Measurements from ENCODE around the gene ACAD10. TPM values are rescaled to one million over a fixed set of nuclear protein-coding genes. Genes with fewer than 3 reads are reported as not detected.

Gene ACAD10
- total and polyA plus RNA-seq, 2 donors from 2014 or later = 33.7 to 47.0 TPM

DNA sequence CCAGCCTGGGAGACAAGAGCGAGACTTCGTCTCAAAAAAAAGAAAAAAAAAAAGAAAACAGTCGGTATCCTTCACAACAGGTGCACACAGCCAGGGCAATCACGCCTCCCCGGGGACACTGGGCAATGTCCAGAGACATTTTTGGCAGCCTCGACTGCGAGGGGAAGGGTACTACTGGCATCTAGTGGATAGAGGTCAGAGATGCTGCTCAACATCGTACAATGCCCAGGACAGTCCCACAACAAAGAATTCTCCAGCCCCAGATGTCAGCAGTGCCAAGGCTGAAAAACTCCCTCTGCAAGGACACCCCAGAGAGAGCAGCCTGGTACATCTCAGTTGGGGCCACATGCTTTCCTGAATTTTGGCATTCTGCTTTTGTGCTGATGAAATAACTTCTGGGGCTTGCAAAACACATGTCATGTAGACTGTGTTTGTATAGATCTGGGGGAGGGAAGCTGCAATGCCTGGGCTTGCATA is 102.4 kb downstream of the ACAD10 start:
- Histone ChIP-seq H3K9ac (ENCODE audit: low read length in 3 of 3) (no peak overlapping the region), H3K9me3 (ENCODE audit: control insufficient read depth in 2 of 3, insufficient read depth in 1 of 3, low read length in 3 of 3) (no peaks in the 10 kb centered on the region), H3K4me1 (ENCODE audit: control insufficient read depth in 2 of 3, insufficient read depth in 2 of 3, low read depth in 1 of 3, low read length in 3 of 3) (peaks cover 0 to 25% (median 3%) of the 10 kb centered on the region in 3 donors), H3K27ac (ENCODE audit: low read depth in 2 of 2, low read length in 2 of 2) (no peak overlapping the region), H3K27me3 (ENCODE audit: control insufficient read depth, insufficient read depth, low read length) (no peaks in the 10 kb centered on the region), H3K36me3 (ENCODE audit: control insufficient read depth in 2 of 3, insufficient read depth in 3 of 3, low read length in 3 of 3) (peaks cover 2 to 54% (median 39%) of the 10 kb centered on the region in 3 donors), H3K4me3 (ENCODE audit: low read length in 3 of 3) (no peak overlapping the region)
- intact Hi-C loops (cut with DNase I) = no loop called here
- no peak for FAIRE-seq
- DNase-seq = peak in 1 of 5 donors; percentile 39
- TF ChIP-seq, protein P1, sequence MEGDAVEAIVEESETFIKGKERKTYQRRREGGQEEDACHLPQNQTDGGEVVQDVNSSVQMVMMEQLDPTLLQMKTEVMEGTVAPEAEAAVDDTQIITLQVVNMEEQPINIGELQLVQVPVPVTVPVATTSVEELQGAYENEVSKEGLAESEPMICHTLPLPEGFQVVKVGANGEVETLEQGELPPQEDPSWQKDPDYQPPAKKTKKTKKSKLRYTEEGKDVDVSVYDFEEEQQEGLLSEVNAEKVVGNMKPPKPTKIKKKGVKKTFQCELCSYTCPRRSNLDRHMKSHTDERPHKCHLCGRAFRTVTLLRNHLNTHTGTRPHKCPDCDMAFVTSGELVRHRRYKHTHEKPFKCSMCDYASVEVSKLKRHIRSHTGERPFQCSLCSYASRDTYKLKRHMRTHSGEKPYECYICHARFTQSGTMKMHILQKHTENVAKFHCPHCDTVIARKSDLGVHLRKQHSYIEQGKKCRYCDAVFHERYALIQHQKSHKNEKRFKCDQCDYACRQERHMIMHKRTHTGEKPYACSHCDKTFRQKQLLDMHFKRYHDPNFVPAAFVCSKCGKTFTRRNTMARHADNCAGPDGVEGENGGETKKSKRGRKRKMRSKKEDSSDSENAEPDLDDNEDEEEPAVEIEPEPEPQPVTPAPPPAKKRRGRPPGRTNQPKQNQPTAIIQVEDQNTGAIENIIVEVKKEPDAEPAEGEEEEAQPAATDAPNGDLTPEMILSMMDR (IDR thresholded peaks at IDR 0.05; ENCODE audit: borderline replicate concordance, extremely low read depth, insufficient read depth) = peak; percentile 52

DNA sequence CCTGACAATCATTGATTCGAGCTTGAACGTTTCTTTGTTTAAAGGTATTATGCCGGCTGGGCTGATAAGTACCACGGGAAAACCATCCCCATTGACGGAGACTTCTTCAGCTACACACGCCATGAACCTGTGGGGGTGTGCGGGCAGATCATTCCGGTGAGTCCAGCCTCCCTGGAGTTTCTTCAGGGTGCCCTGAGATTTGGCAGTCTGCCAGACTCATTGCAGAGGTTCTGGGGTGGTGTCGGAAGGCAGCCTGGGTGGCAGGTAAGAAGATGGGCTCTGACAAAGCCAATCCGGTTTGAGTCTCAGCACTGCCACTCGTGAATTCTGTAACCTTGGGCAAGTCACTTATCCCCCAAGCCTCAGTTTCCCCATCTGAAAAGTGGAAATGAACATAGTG is 103.9 kb downstream of the ACAD10 start:
- Histone ChIP-seq H3K9me3 (ENCODE audit: control insufficient read depth in 2 of 3, insufficient read depth in 1 of 3, low read length in 3 of 3) (no peaks in the 10 kb centered on the region), H3K9ac (ENCODE audit: low read length in 3 of 3) (no peak overlapping the region), H3K27ac (ENCODE audit: low read depth in 2 of 2, low read length in 2 of 2) (no peak overlapping the region), H3K27me3 (ENCODE audit: control insufficient read depth, insufficient read depth, low read length) (no peaks in the 10 kb centered on the region), H3K36me3 (ENCODE audit: control insufficient read depth in 2 of 3, insufficient read depth in 3 of 3, low read length in 3 of 3) (peaks cover 2 to 48% (median 35%) of the 10 kb centered on the region in 3 donors), H3K4me1 (ENCODE audit: control insufficient read depth in 2 of 3, insufficient read depth in 2 of 3, low read depth in 1 of 3, low read length in 3 of 3) (peaks cover 0 to 25% (median 3%) of the 10 kb centered on the region in 3 donors), H3K4me3 (ENCODE audit: low read length in 3 of 3) (no peak overlapping the region)
- intact Hi-C loops (cut with DNase I) = no loop called here
- TF ChIP-seq, protein P1 (IDR thresholded peaks at IDR 0.05; ENCODE audit: borderline replicate concordance, extremely low read depth, insufficient read depth) = no peak
- DNase-seq (no peak), FAIRE-seq (no peak)

DNA sequence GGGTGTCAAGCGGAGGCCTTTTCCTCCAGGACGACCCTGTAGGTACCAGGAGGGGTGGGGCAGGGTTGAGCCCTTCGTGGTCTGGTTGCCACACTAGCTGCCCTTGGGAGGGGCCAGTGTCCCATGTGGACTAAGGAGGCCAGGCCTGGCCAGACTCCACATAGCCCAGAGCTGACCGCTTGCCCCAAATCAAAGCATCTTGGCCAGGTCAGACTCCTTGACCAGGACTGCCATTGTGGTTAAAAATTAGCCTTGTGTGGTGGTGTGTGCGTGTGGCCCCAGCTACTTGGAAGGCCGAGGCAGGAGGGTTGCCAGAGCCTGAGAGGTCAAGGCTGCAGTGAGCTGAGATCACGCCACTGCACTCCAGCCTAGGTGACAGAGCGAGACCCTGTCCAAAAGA is 105.7 kb downstream of the ACAD10 start:
- peaks cover 2 to 44% (median 32%) of the 10 kb centered on the region in 3 donors for H3K36me3 ChIP-seq (ENCODE audit: control insufficient read depth in 2 of 3, insufficient read depth in 3 of 3, low read length in 3 of 3)

More for the DNA sequence above, 105.7 kb downstream of the ACAD10 start:
- FAIRE-seq = no peak
- peaks cover 0 to 25% (median 3%) of the 10 kb centered on the region in 3 donors for H3K4me1 ChIP-seq (ENCODE audit: control insufficient read depth in 2 of 3, insufficient read depth in 2 of 3, low read depth in 1 of 3, low read length in 3 of 3)
- DNase-seq = peak in 1 of 5 donors; percentile 77
- peak overlapping the region in 1 of 3 donors; percentile 70 for H3K9ac ChIP-seq (ENCODE audit: low read length in 3 of 3)
- TF ChIP-seq, protein P1 (IDR thresholded peaks at IDR 0.05; ENCODE audit: borderline replicate concordance, extremely low read depth, insufficient read depth) = no peak
- no peaks in the 10 kb centered on the region for H3K27me3 ChIP-seq (ENCODE audit: control insufficient read depth, insufficient read depth, low read length)
- H3K4me3 ChIP-seq (ENCODE audit: low read length in 3 of 3) = no peak overlapping the region
- H3K9me3 ChIP-seq (ENCODE audit: control insufficient read depth in 2 of 3, insufficient read depth in 1 of 3, low read length in 3 of 3) = no peaks in the 10 kb centered on the region
- H3K27ac ChIP-seq (ENCODE audit: low read depth in 2 of 2, low read length in 2 of 2) = peak overlapping the region; percentile 67 to 90
- intact Hi-C loops (cut with DNase I) = no loop called here
